GM12873 (cell line): ENCODE data around the gene CD22.

Experiments
- CTCF ChIP-seq: IDR thresholded peaks from 2 replicates; pipeline ENCODE4 v1.5.1; 2012; ENCODE audit warnings: low read depth, mild to moderate bottlenecking, moderate library complexity, low read length, control low read depth; ENCODE audit not compliant: insufficient read depth; ENCODE audit errors: missing control alignments

Gene CD22

GRCh38 chr19:35297922-35298321, 31.1 kb upstream of the CD22 start:
- no peak for TF ChIP-seq CTCF

- TF ChIP-seq CTCF: no peak
These were observed 30.4 kb upstream of the CD22 start for GRCh38 chr19:35298561-35298972.

- no peak for TF ChIP-seq CTCF
These were observed 29.3 kb upstream of the CD22 start for GRCh38 chr19:35299523-35300338.

GRCh38 chr19:35300339-35300649, 28.7 kb upstream of the CD22 start:
- TF ChIP-seq CTCF: no peak

- TF ChIP-seq CTCF: no peak
These were observed 27.0 kb upstream of the CD22 start for GRCh38 chr19:35301961-35302360.

- TF ChIP-seq CTCF: no peak
These were observed 26.5 kb upstream of the CD22 start for GRCh38 chr19:35302446-35302845.

GRCh38 chr19:35303357-35303915, 25.6 kb upstream of the CD22 start:
- TF ChIP-seq CTCF: no peak
